ENCODE data around the gene LRFN2.

- TF ChIP-seq EZH2phosphoT487 (IDR thresholded peaks at IDR 0.05; ENCODE audit: borderline replicate concordance, low read length) (no peak), CTCF (conservative IDR thresholded peaks at IDR 0.05; ENCODE audit: low read depth, low read length) (no peak), EZH2 (IDR thresholded peaks at IDR 0.05; ENCODE audit: low read length, unreplicated experiment) (no peak)
Measured at GRCh38 chr6:40369891-40370290, 217.3 kb downstream of the LRFN2 start.
